Measurements from ENCODE around the gene GPR55.

DNA sequence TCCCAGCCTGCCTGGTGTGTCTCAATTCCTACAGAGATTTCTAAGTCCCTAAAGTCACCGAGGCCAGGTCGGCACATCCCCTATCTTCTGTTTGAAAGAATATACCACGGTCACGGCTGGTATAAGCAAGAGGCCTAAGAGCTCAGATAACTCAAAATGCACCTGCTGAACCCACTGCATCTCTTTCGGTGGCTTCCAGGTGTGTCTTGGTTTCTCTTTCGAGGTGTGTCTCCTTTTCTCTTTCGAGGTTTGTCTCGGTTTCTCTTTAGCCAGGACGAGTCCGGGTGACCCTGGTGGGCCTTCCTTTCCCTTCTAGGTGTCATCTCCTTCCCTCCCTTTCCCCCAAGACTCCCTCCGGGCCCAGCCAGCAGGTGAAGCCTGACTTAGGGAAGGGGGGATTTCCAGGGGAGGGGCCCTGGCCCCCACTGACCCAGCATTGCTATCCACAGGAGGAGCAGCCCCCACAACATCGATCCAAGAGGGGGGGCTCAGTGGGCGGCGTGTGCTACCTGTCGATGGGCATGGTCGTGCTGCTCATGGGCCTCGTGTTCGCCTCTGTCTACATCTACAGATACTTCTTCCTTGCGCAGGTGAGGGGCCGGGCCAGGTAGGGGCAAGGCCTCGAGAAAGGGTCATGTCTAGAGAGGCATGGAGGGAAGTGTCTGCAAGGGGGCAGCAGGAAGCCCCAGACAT is 51.9 kb downstream of the GPR55 start:
- TF ChIP-seq, protein P1, sequence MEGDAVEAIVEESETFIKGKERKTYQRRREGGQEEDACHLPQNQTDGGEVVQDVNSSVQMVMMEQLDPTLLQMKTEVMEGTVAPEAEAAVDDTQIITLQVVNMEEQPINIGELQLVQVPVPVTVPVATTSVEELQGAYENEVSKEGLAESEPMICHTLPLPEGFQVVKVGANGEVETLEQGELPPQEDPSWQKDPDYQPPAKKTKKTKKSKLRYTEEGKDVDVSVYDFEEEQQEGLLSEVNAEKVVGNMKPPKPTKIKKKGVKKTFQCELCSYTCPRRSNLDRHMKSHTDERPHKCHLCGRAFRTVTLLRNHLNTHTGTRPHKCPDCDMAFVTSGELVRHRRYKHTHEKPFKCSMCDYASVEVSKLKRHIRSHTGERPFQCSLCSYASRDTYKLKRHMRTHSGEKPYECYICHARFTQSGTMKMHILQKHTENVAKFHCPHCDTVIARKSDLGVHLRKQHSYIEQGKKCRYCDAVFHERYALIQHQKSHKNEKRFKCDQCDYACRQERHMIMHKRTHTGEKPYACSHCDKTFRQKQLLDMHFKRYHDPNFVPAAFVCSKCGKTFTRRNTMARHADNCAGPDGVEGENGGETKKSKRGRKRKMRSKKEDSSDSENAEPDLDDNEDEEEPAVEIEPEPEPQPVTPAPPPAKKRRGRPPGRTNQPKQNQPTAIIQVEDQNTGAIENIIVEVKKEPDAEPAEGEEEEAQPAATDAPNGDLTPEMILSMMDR (IDR thresholded peaks at IDR 0.05): no peak
- TF ChIP-seq EZH2 (IDR thresholded peaks at IDR 0.05): no peak

Data from neural progenitor cell (in vitro differentiated cells).